BJ (cell line): Measurements from ENCODE around the gene ABHD14A. TPM values are rescaled to one million over a fixed set of nuclear protein-coding genes. Genes with fewer than 3 reads are reported as not detected.

Source experiments
- CTCF ChIA-PET: fragments of 350-600 bp; formaldehyde crosslinking; extraction: SDS; loops from one replicate; lab custom pipeline; 2021; ENCODE audit warnings: antibody characterized with exemption, inconsistent platforms; lab: Yijun Ruan, JAX
- POLR2A ChIA-PET: fragments of 300-600 bp; sonication (Branson Sonifier 250); formaldehyde crosslinking; extraction: SDS; loops from one replicate; lab custom pipeline; 2021; ENCODE audit warnings: antibody characterized with exemption; lab: Charles Lee
- DNase-seq: peaks from one replicate; pipeline ENCODE4 v3.0.0-alpha.2; 2011; ENCODE audit warnings: low read depth
- H3K27me3 ChIP-seq: 2 replicates; pipeline ENCODE4 v1.6.0; 2011; ENCODE audit warnings: low read length; ENCODE audit not compliant: control insufficient read depth, insufficient read depth
- H3K36me3 ChIP-seq: 2 replicates; pipeline ENCODE4 v1.5.1; 2011; ENCODE audit warnings: low read length; ENCODE audit not compliant: control insufficient read depth, insufficient read depth
- H3K4me3 ChIP-seq: 2 replicates; pipeline ENCODE4 v1.5.1; 2011; ENCODE audit warnings: low read depth, mild to moderate bottlenecking, control low read depth, low read length
- CTCF ChIP-seq: IDR thresholded peaks from 2 replicates; pipeline ENCODE4 v1.5.1; 2011; ENCODE audit warnings: low read depth, mild to moderate bottlenecking, control low read depth, inconsistent platforms, low read length, moderate library complexity; ENCODE audit not compliant: insufficient read depth
- polyA plus RNA-seq: library from polyadenylated mRNA; depleted of rRNA; stranded (reverse); fragments of >200 nt; gene quantifications from 2 replicates; pipeline ENCODE4 v1.2.3, GENCODE V29; 2011

Gene ABHD14A
- polyA plus RNA-seq, 1 experiment: 16.5 TPM

DNA sequence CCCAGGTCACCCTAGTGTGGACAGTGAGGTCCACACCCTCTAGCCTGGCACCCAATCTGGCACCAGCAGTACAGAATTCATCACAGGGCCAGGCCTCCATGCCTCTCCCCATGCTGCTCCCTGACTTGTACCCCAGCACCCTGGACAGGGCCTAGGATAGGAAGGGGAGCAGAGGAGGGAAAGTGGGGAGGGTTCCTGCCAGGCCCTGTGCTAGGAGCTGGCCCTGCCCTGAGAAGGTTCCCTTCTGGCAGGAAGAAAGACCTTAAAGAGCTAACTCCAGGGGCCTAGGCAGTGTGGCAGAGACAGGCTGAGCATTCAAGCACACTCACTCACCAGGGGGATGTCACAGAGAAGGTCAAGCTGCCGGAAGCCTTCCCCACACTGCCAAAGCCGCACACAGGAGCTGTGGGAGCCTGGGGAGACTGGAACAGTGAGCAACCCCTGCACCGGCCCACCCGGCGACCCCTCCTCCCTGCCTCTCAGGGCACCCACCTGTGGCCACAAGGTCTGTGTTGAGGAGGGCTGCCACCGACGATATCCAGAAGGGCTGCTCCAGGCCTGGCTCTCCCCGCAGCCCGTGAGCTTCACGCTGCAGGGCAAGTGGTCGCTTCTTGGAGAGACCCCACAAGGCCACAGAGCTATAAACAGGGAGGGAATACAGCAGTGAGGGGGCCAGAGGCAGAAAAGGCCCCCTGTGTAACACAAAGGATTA is 40.6 kb upstream of the ABHD14A start:
- CTCF ChIA-PET: interaction anchor here (1.3 kb wide), 1 partner anchor 40 kb away, joined by 3 read pairs; the partner anchor contains the start of gene ABHD14B
- POLR2A ChIA-PET: no interaction called here
- H3K36me3 ChIP-seq: peaks cover 39% of the 10 kb centered on the region

GRCh38 chr3:51934991-51935885 is 39.6 kb upstream of the ABHD14A start:
- no peak for DNase-seq
- TF ChIP-seq CTCF: no peak
- no peaks in the 10 kb centered on the region for H3K27me3 ChIP-seq
- H3K4me3 ChIP-seq: no peak overlapping the region
- POLR2A ChIA-PET: no interaction called here
- H3K36me3 ChIP-seq: peaks cover 39% of the 10 kb centered on the region
- CTCF ChIA-PET: interaction anchor here (1.3 to 3.3 kb wide), 2 partner anchors 39 kb away, joined by 3 to 10 read pairs; partner anchors contain the start of gene ABHD14B

More for the DNA sequence above, 40.6 kb upstream of the ABHD14A start:
- H3K4me3 ChIP-seq: no peak overlapping the region
- no peaks in the 10 kb centered on the region for H3K27me3 ChIP-seq
- TF ChIP-seq CTCF: no peak
- no peak for DNase-seq

GRCh38 chr3:51935886-51936755 is 38.7 kb upstream of the ABHD14A start:
- DNase-seq: no peak
- ChIA-PET CTCF (interaction anchor here (3.3 kb wide), 1 partner anchor 38 kb away, joined by 10 read pairs; the partner anchor contains the start of gene ABHD14B), POLR2A (no interaction called here)
- H3K27me3 ChIP-seq: no peaks in the 10 kb centered on the region
- no peak for TF ChIP-seq CTCF
- H3K36me3 ChIP-seq: peaks cover 39% of the 10 kb centered on the region
- H3K4me3 ChIP-seq: no peak overlapping the region

DNA sequence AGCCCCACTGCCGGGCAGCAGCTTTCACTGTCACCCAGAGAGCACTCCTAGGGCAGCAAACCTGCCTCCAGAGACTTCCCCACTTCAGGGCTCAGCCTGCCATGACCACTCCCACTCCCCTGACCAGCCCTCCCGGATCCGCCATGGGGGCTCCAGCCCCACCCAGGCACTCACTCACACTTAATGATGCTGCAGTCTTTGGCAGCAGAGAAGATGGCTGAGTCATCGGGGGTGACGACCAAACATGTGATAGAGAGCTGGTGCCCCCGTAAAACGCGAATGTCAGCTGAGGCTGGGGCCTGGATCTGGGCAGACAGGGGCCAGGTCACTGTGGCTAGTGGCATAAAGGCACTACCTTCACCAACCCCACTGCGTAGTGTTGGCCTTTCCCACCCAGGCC is 37.9 kb upstream of the ABHD14A start:
- POLR2A ChIA-PET: no interaction called here
- CTCF ChIA-PET: interaction anchor here (3.3 kb wide), 1 partner anchor 37 kb away, joined by 10 read pairs; the partner anchor contains the start of gene ABHD14B
- DNase-seq: no peak
- TF ChIP-seq CTCF: no peak
- Histone ChIP-seq H3K27me3 (no peaks in the 10 kb centered on the region), H3K36me3 (peaks cover 39% of the 10 kb centered on the region), H3K4me3 (no peak overlapping the region)
